ENCODE results near the gene DLX4.

- TF ChIP-seq CTCF (conservative IDR thresholded peaks at IDR 0.05; ENCODE audit: low read depth, low read length) (no peak), EZH2 (IDR thresholded peaks at IDR 0.05; ENCODE audit: low read length, unreplicated experiment) (no peak)
Measured at GRCh38 chr17:49984776-49985175, 15.8 kb downstream of the DLX4 start.
